ENCODE measurements around the gene SUGT1. TPM values are rescaled to one million over a fixed set of nuclear protein-coding genes. Genes with fewer than 3 reads are reported as not detected.
"Not testable (repeated sequence)": the region's sequence is repeated elsewhere in the genome, so short reads cannot be mapped to it uniquely, and the experiment has no call there.

SUGT1 gene
- total RNA-seq, 1 donor from 2014 or later, result 48.4 TPM

DNA sequence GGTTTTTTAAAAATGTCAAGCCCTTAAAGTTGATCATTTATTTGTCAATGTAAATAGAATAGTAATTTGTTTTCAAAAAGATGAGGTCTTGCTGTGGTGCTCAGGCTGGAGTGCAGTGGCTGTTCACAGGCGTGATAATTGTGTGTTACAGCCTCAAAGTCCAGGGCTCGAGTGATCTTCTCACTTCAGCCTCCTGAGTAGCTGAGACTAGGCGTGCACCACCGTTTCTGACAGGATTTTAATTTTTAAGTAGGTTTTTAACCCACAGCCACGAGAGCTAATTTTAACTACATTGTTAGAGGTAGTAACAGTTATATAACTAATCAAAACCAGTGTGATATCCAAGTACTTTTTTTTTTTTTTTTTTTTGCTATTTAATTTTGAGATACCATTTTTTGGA, 43.9 kb downstream of the SUGT1 start:
- H3K4me3 Mint-ChIP-seq (ENCODE audit: unreplicated experiment), result no peak overlapping the region
- H3K27ac Mint-ChIP-seq (ENCODE audit: unreplicated experiment), result no peak overlapping the region
- no peaks in the 10 kb centered on the region for H3K9me3 Mint-ChIP-seq (ENCODE audit: unreplicated experiment)
- peaks cover 12% of the 10 kb centered on the region for H3K36me3 Mint-ChIP-seq (ENCODE audit: unreplicated experiment)
- TF ChIP-seq, protein P1, sequence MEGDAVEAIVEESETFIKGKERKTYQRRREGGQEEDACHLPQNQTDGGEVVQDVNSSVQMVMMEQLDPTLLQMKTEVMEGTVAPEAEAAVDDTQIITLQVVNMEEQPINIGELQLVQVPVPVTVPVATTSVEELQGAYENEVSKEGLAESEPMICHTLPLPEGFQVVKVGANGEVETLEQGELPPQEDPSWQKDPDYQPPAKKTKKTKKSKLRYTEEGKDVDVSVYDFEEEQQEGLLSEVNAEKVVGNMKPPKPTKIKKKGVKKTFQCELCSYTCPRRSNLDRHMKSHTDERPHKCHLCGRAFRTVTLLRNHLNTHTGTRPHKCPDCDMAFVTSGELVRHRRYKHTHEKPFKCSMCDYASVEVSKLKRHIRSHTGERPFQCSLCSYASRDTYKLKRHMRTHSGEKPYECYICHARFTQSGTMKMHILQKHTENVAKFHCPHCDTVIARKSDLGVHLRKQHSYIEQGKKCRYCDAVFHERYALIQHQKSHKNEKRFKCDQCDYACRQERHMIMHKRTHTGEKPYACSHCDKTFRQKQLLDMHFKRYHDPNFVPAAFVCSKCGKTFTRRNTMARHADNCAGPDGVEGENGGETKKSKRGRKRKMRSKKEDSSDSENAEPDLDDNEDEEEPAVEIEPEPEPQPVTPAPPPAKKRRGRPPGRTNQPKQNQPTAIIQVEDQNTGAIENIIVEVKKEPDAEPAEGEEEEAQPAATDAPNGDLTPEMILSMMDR (IDR thresholded peaks at IDR 0.05), result no peak
- H3K27me3 Mint-ChIP-seq (ENCODE audit: unreplicated experiment), result no peaks in the 10 kb centered on the region
- DNase-seq (ENCODE audit: extremely low spot score, unreplicated experiment), result no peak
- no peaks in the 10 kb centered on the region for H3K4me1 Mint-ChIP-seq (ENCODE audit: unreplicated experiment)

DNA sequence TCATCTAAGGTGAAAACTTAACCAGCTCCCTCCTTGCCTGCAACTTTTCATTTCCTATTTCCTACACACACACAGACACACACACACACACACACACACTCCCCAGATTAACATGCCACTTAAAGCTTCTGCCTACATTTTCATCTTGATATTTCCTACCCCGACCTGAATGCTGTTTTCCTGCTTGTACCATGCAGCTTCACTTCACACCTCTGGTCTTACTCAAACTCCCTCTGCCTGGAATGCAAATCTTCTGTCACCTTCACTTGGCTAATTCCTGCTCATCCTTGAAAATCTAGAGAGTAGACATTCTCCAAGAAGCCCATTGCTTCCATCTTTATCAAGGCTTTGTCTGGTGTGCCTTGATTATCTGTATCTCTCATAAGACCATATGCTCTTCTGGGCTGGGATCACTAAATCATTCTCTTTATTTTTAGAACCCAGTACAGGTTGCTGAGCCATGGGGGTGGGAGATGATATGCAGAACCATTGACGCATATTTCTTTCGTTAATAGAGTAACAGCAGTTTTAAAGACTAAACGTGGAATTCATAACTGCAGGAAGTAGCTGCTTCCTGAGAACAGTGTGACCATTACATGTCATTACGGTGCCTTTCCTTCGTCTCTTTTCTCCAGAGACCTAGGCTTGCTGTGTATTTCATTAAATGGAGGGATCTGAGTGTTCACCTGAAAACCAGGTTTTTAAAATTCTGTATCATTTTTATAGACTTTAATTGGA, 49.3 kb downstream of the SUGT1 start:
- no peaks in the 10 kb centered on the region for H3K4me1 Mint-ChIP-seq (ENCODE audit: unreplicated experiment)
- no peak for DNase-seq (ENCODE audit: extremely low spot score, unreplicated experiment)
- no peak overlapping the region for H3K4me3 Mint-ChIP-seq (ENCODE audit: unreplicated experiment)
- TF ChIP-seq, protein P1 (IDR thresholded peaks at IDR 0.05), result no peak
- no peaks in the 10 kb centered on the region for H3K9me3 Mint-ChIP-seq (ENCODE audit: unreplicated experiment)
- no peak overlapping the region for H3K27ac Mint-ChIP-seq (ENCODE audit: unreplicated experiment)
- H3K36me3 Mint-ChIP-seq (ENCODE audit: unreplicated experiment), result peaks cover 3% of the 10 kb centered on the region
- H3K27me3 Mint-ChIP-seq (ENCODE audit: unreplicated experiment), result no peaks in the 10 kb centered on the region

DNA sequence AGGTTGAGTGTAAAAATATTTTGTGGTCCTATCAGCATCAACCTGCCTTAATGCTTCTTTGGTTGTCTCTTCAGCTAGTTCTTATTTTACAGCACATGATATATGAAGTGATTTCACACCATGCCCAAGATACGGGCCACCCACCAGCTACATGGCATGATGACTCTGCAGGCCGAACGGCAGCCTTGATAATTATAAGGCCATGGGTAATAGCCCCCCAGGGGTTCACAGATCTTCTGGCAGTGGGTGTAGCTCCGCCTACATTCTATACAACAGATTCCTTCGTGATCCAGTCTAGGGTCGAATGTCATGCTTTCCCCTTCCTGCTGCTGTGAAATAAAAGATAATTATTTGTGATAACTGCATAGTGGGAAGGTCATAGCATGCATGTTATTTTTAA, 50.8 kb downstream of the SUGT1 start:
- DNase-seq (ENCODE audit: extremely low spot score, unreplicated experiment), result no peak
- H3K9me3 Mint-ChIP-seq (ENCODE audit: unreplicated experiment), result no peaks in the 10 kb centered on the region
- no peaks in the 10 kb centered on the region for H3K36me3 Mint-ChIP-seq (ENCODE audit: unreplicated experiment)
- no peak overlapping the region for H3K27ac Mint-ChIP-seq (ENCODE audit: unreplicated experiment)
- H3K4me3 Mint-ChIP-seq (ENCODE audit: unreplicated experiment), result no peak overlapping the region
- TF ChIP-seq, protein P1 (IDR thresholded peaks at IDR 0.05), result no peak
- H3K27me3 Mint-ChIP-seq (ENCODE audit: unreplicated experiment), result no peaks in the 10 kb centered on the region
- no peaks in the 10 kb centered on the region for H3K4me1 Mint-ChIP-seq (ENCODE audit: unreplicated experiment)

DNA sequence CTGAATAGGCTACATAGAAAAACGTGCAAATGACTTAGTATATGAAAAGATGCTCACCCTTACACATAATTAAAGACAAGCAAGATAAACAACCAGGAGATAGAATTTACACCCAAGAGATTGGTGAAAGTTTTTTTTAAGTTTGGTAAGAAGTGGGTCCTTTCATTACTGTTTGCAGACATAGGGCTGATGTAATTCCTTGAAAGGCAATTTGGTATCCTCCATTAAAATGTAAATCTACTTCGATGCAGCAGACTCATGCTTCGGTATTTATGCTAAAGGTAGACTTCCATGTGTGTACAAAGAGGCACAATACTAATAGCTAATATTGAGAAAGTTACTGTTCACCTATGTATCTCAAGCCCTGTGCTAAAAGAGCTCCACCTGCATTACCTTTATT, 53.4 kb downstream of the SUGT1 start:
- no peaks in the 10 kb centered on the region for H3K27me3 Mint-ChIP-seq (ENCODE audit: unreplicated experiment)
- DNase-seq (ENCODE audit: extremely low spot score, unreplicated experiment), result no peak
- TF ChIP-seq, protein P1 (IDR thresholded peaks at IDR 0.05), result no peak
- no peaks in the 10 kb centered on the region for H3K36me3 Mint-ChIP-seq (ENCODE audit: unreplicated experiment)
- H3K27ac Mint-ChIP-seq (ENCODE audit: unreplicated experiment), result no peak overlapping the region
- H3K4me3 Mint-ChIP-seq (ENCODE audit: unreplicated experiment), result no peak overlapping the region
- H3K9me3 Mint-ChIP-seq (ENCODE audit: unreplicated experiment), result no peaks in the 10 kb centered on the region
- H3K4me1 Mint-ChIP-seq (ENCODE audit: unreplicated experiment), result no peaks in the 10 kb centered on the region

DNA sequence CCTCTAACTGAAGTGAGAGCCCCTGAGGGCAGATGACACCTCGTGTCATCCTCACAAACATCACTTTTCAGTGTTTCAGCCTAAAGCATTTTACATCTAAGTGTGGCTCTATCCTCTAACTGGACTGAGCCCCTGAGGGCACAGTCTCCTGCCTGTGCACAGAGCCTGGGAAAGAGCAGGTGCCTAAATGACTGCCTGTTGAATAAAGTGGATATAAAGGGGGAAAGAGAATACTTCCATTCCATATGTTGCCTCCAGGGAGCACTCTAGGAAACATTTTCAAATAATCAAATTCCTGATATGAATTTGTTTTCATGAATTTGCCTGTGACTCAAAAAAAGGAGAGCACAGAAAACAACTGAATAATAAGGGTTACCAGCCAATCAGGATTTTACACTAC, 54.7 kb downstream of the SUGT1 start:
- no peaks in the 10 kb centered on the region for H3K36me3 Mint-ChIP-seq (ENCODE audit: unreplicated experiment)
- H3K9me3 Mint-ChIP-seq (ENCODE audit: unreplicated experiment), result no peaks in the 10 kb centered on the region
- H3K4me3 Mint-ChIP-seq (ENCODE audit: unreplicated experiment), result no peak overlapping the region
- TF ChIP-seq, protein P1 (IDR thresholded peaks at IDR 0.05), result no peak
- no peaks in the 10 kb centered on the region for H3K27me3 Mint-ChIP-seq (ENCODE audit: unreplicated experiment)
- DNase-seq (ENCODE audit: extremely low spot score, unreplicated experiment), result no peak
- no peaks in the 10 kb centered on the region for H3K4me1 Mint-ChIP-seq (ENCODE audit: unreplicated experiment)
- H3K27ac Mint-ChIP-seq (ENCODE audit: unreplicated experiment), result no peak overlapping the region

DNA sequence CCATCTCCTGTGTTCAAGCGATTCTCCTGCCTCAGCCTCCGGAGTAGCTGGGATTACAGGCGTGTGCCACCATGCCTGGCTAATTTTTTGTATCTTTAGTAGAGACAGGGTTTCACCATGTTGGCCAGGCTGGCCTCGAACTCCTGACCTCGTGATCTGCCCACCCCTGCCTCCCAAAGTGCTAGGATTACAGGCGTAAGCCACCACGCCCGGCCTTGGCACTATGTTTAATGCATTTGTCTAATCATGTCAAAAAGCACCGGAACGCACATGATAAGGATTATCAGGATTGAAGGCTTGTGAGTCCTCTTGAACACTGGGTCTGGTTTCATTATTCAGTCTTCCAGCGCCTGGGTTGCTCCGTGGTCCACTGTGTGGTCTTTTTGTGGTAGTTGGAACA, 55.6 kb downstream of the SUGT1 start:
- not testable (repeated sequence) for H3K36me3 Mint-ChIP-seq (ENCODE audit: unreplicated experiment); H3K4me3 Mint-ChIP-seq (ENCODE audit: unreplicated experiment)

More for the DNA sequence above, 55.6 kb downstream of the SUGT1 start:
- not testable (repeated sequence) for H3K4me1 Mint-ChIP-seq (ENCODE audit: unreplicated experiment); H3K27ac Mint-ChIP-seq (ENCODE audit: unreplicated experiment); H3K9me3 Mint-ChIP-seq (ENCODE audit: unreplicated experiment); H3K27me3 Mint-ChIP-seq (ENCODE audit: unreplicated experiment); DNase-seq (ENCODE audit: extremely low spot score, unreplicated experiment)

Data from osteocyte (in vitro differentiated cells).